Measurements from ENCODE around the gene IRGQ.

DNA sequence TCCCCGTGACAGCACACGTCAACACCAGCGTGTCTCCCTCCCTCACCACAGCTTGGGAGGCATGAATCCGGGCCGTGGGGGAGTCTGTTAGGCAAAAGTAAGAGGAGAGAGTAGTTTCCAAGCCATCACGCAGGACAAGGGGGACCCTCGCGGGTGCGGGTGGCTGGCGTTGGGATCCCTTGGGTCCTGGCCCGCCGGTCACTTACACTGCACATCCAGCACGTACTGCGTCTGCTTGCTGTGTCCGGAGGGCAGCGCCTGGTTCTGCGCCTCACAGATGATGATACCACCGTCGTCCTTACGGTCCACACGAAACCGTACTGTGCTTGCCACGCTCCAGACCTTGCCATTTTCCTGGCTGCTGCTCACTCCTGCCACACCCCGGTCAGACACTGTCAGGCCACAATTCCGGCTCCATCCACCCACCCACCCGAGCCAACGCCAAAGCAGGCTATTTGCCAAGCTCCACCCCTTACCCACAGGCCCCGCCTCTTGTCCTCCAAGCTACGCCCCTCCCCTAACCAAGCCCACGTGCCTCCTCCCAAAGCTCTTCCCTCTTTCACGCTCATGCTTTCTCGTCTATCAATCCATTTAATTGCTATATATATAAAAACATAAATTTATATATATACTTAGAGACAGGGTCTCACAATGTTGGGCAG lies 30.1 kb upstream of the IRGQ start:
- TF ChIP-seq CTCF (conservative IDR thresholded peaks at IDR 0.05; ENCODE audit: low read depth, low read length) (no peak), EZH2 (IDR thresholded peaks at IDR 0.05; ENCODE audit: borderline replicate concordance, low read depth, low read length, poor library complexity, severe bottlenecking) (no peak)
